Body of pancreas (tissue), 4 donors: ENCODE measurements around the gene NPBWR2.

Experiments
- POLR2A ChIP-seq, 3 donors: fragments of 450-650 bp; IDR thresholded peaks; one replicate each; pipeline ENCODE4 v1.6.1; 2016; ENCODE audit warnings: antibody characterized with exemption in 3 of 3, mild to moderate bottlenecking in 2 of 3
- TF ChIP-seq, protein P1 (sequence below), 7 experiments: fragments of 450-650 bp in 4 of 7; fragments of 200-600 bp in 3 of 7; sonication (generic) in 3 of 7; IDR thresholded peaks; one replicate each; pipeline ENCODE4 v1.5.1; 2016 to 2019; ENCODE audit warnings: antibody characterized with exemption in 7 of 7

DNA sequence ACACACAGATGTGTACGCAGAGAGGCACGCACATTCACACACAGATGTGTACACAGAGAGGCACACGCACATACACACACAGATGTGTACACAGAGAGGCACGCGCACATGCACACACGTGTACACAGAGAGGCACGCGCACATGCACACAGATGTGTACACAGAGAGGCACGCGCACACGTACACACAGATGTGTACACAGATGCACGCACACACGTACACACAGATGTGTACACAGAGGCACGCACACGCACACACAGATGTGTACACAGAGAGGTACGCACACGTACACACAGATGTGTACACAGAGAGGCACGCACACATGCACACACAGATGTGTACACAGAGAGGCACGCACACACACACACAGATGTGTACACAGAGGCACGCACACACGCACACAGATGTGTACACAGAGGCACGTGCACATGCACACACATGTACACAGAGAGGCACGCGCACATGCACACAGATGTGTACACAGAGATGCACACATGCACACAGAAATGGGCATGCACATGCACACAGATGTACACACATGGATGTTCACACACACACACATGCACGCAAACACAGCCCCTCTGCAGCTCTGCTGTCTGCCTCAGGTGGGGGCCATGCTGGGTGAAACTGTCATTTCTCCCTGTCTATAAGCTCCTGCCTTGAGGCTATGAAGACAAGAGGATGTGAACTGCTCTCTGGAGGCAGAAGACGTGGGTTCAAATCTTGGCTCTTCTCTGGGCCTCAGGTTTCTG lies 42.6 kb upstream of the NPBWR2 start:
- TF ChIP-seq, protein P1, sequence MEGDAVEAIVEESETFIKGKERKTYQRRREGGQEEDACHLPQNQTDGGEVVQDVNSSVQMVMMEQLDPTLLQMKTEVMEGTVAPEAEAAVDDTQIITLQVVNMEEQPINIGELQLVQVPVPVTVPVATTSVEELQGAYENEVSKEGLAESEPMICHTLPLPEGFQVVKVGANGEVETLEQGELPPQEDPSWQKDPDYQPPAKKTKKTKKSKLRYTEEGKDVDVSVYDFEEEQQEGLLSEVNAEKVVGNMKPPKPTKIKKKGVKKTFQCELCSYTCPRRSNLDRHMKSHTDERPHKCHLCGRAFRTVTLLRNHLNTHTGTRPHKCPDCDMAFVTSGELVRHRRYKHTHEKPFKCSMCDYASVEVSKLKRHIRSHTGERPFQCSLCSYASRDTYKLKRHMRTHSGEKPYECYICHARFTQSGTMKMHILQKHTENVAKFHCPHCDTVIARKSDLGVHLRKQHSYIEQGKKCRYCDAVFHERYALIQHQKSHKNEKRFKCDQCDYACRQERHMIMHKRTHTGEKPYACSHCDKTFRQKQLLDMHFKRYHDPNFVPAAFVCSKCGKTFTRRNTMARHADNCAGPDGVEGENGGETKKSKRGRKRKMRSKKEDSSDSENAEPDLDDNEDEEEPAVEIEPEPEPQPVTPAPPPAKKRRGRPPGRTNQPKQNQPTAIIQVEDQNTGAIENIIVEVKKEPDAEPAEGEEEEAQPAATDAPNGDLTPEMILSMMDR (IDR thresholded peaks at IDR 0.05), result no peak
- TF ChIP-seq POLR2A (IDR thresholded peaks at IDR 0.05), result no peak
